ENCODE data around the gene VEZF1.

The VEZF1 gene

GRCh38 chr17:57972151-57972550 is 15.9 kb downstream of the VEZF1 start:
- WGBS, 2 experiments, result 88 to 89% methylated on average over 1 of the region's 1 CpG
- Histone ChIP-seq H3K27ac (ENCODE audit: insufficient read depth, low read depth, low read length, poor library complexity, severe bottlenecking) (no peak overlapping the region), H3K4me1 (ENCODE audit: control insufficient read depth, insufficient read depth, low read length) (no peaks in the 10 kb centered on the region), H3K9me3 (ENCODE audit: control insufficient read depth, low read length) (no peaks in the 10 kb centered on the region), H3K27me3 (ENCODE audit: control insufficient read depth, insufficient read depth, low read length, poor library complexity, severe bottlenecking) (no peaks in the 10 kb centered on the region), H3K36me3 (ENCODE audit: control insufficient read depth, insufficient read depth, low read length) (peaks cover 27% of the 10 kb centered on the region), H3K4me3 (ENCODE audit: insufficient read depth, low read depth, low read length) (no peak overlapping the region)

GRCh38 chr17:57971572-57971971 is 16.5 kb downstream of the VEZF1 start:
- WGBS, 2 experiments, result 91 to 92% methylated on average over 10 of the region's 10 CpGs

GRCh38 chr17:57970710-57971109 is 17.3 kb downstream of the VEZF1 start:
- 72 to 74% methylated on average over 4 of the region's 4 CpGs for WGBS, 2 experiments
- Histone ChIP-seq H3K27ac (ENCODE audit: insufficient read depth, low read depth, low read length, poor library complexity, severe bottlenecking) (no peak overlapping the region), H3K27me3 (ENCODE audit: control insufficient read depth, insufficient read depth, low read length, poor library complexity, severe bottlenecking) (no peaks in the 10 kb centered on the region), H3K4me3 (ENCODE audit: insufficient read depth, low read depth, low read length) (no peak overlapping the region), H3K36me3 (ENCODE audit: control insufficient read depth, insufficient read depth, low read length) (peaks cover 14% of the 10 kb centered on the region), H3K9me3 (ENCODE audit: control insufficient read depth, low read length) (no peaks in the 10 kb centered on the region), H3K4me1 (ENCODE audit: control insufficient read depth, insufficient read depth, low read length) (no peaks in the 10 kb centered on the region)

More at GRCh38 chr17:57971572-57971971, 16.5 kb downstream of the VEZF1 start:
- no peak overlapping the region for H3K4me3 ChIP-seq (ENCODE audit: insufficient read depth, low read depth, low read length)
- H3K9me3 ChIP-seq (ENCODE audit: control insufficient read depth, low read length), result no peaks in the 10 kb centered on the region
- H3K36me3 ChIP-seq (ENCODE audit: control insufficient read depth, insufficient read depth, low read length), result peaks cover 21% of the 10 kb centered on the region
- H3K4me1 ChIP-seq (ENCODE audit: control insufficient read depth, insufficient read depth, low read length), result no peaks in the 10 kb centered on the region
- no peaks in the 10 kb centered on the region for H3K27me3 ChIP-seq (ENCODE audit: control insufficient read depth, insufficient read depth, low read length, poor library complexity, severe bottlenecking)
- H3K27ac ChIP-seq (ENCODE audit: insufficient read depth, low read depth, low read length, poor library complexity, severe bottlenecking), result no peak overlapping the region

GRCh38 chr17:57968456-57968855 is 19.6 kb downstream of the VEZF1 start:
- Histone ChIP-seq H3K27ac (ENCODE audit: insufficient read depth, low read depth, low read length, poor library complexity, severe bottlenecking) (no peak overlapping the region), H3K36me3 (ENCODE audit: control insufficient read depth, insufficient read depth, low read length) (no peaks in the 10 kb centered on the region), H3K4me3 (ENCODE audit: insufficient read depth, low read depth, low read length) (no peak overlapping the region), H3K27me3 (ENCODE audit: control insufficient read depth, insufficient read depth, low read length, poor library complexity, severe bottlenecking) (no peaks in the 10 kb centered on the region), H3K9me3 (ENCODE audit: control insufficient read depth, low read length) (no peaks in the 10 kb centered on the region), H3K4me1 (ENCODE audit: control insufficient read depth, insufficient read depth, low read length) (no peaks in the 10 kb centered on the region)
- WGBS, 2 experiments, result 75 to 86% methylated on average over 1 of the region's 1 CpG

GRCh38 chr17:57966875-57967274 is 21.2 kb downstream of the VEZF1 start:
- no peaks in the 10 kb centered on the region for H3K27me3 ChIP-seq (ENCODE audit: control insufficient read depth, insufficient read depth, low read length, poor library complexity, severe bottlenecking)
- H3K4me3 ChIP-seq (ENCODE audit: insufficient read depth, low read depth, low read length), result no peak overlapping the region
- no peaks in the 10 kb centered on the region for H3K36me3 ChIP-seq (ENCODE audit: control insufficient read depth, insufficient read depth, low read length)
- H3K27ac ChIP-seq (ENCODE audit: insufficient read depth, low read depth, low read length, poor library complexity, severe bottlenecking), result no peak overlapping the region
- 88 to 90% methylated on average over 5 of the region's 5 CpGs for WGBS, 2 experiments
- H3K9me3 ChIP-seq (ENCODE audit: control insufficient read depth, low read length), result no peaks in the 10 kb centered on the region
- no peaks in the 10 kb centered on the region for H3K4me1 ChIP-seq (ENCODE audit: control insufficient read depth, insufficient read depth, low read length)

- H3K4me3 ChIP-seq (ENCODE audit: insufficient read depth, low read depth, low read length), result no peak overlapping the region
- H3K27me3 ChIP-seq (ENCODE audit: control insufficient read depth, insufficient read depth, low read length, poor library complexity, severe bottlenecking), result no peaks in the 10 kb centered on the region
- no peaks in the 10 kb centered on the region for H3K4me1 ChIP-seq (ENCODE audit: control insufficient read depth, insufficient read depth, low read length)
- no peaks in the 10 kb centered on the region for H3K36me3 ChIP-seq (ENCODE audit: control insufficient read depth, insufficient read depth, low read length)
- WGBS, 2 experiments, result 95% methylated on average over 5 of the region's 5 CpGs
- no peak overlapping the region for H3K27ac ChIP-seq (ENCODE audit: insufficient read depth, low read depth, low read length, poor library complexity, severe bottlenecking)
- H3K9me3 ChIP-seq (ENCODE audit: control insufficient read depth, low read length), result no peaks in the 10 kb centered on the region
Observed at GRCh38 chr17:57966246-57966645, 21.8 kb downstream of the VEZF1 start.

- Histone ChIP-seq H3K4me3 (ENCODE audit: insufficient read depth, low read depth, low read length) (no peak overlapping the region), H3K36me3 (ENCODE audit: control insufficient read depth, insufficient read depth, low read length) (no peaks in the 10 kb centered on the region), H3K27me3 (ENCODE audit: control insufficient read depth, insufficient read depth, low read length, poor library complexity, severe bottlenecking) (no peaks in the 10 kb centered on the region), H3K9me3 (ENCODE audit: control insufficient read depth, low read length) (no peaks in the 10 kb centered on the region), H3K4me1 (ENCODE audit: control insufficient read depth, insufficient read depth, low read length) (no peaks in the 10 kb centered on the region), H3K27ac (ENCODE audit: insufficient read depth, low read depth, low read length, poor library complexity, severe bottlenecking) (no peak overlapping the region)
- 89 to 91% methylated on average over 26 of the region's 26 CpGs for WGBS, 2 experiments
Observed at GRCh38 chr17:57965521-57966160, 22.4 kb downstream of the VEZF1 start.

GRCh38 chr17:57963149-57963511 is 24.9 kb downstream of the VEZF1 start:
- Histone ChIP-seq H3K27me3 (ENCODE audit: control insufficient read depth, insufficient read depth, low read length, poor library complexity, severe bottlenecking) (no peaks in the 10 kb centered on the region), H3K4me1 (ENCODE audit: control insufficient read depth, insufficient read depth, low read length) (no peaks in the 10 kb centered on the region), H3K36me3 (ENCODE audit: control insufficient read depth, insufficient read depth, low read length) (no peaks in the 10 kb centered on the region), H3K4me3 (ENCODE audit: insufficient read depth, low read depth, low read length) (no peak overlapping the region), H3K9me3 (ENCODE audit: control insufficient read depth, low read length) (no peaks in the 10 kb centered on the region), H3K27ac (ENCODE audit: insufficient read depth, low read depth, low read length, poor library complexity, severe bottlenecking) (no peak overlapping the region)
- WGBS, 2 experiments, result 89 to 92% methylated on average over 6 of the region's 6 CpGs

GRCh38 chr17:57962279-57963148 is 25.5 kb downstream of the VEZF1 start:
- Histone ChIP-seq H3K4me1 (ENCODE audit: control insufficient read depth, insufficient read depth, low read length) (peaks cover 4% of the 10 kb centered on the region), H3K27me3 (ENCODE audit: control insufficient read depth, insufficient read depth, low read length, poor library complexity, severe bottlenecking) (peaks cover 5% of the 10 kb centered on the region), H3K27ac (ENCODE audit: insufficient read depth, low read depth, low read length, poor library complexity, severe bottlenecking) (no peak overlapping the region), H3K4me3 (ENCODE audit: insufficient read depth, low read depth, low read length) (no peak overlapping the region), H3K36me3 (ENCODE audit: control insufficient read depth, insufficient read depth, low read length) (no peaks in the 10 kb centered on the region), H3K9me3 (ENCODE audit: control insufficient read depth, low read length) (no peaks in the 10 kb centered on the region)
- WGBS, 2 experiments, result 86 to 87% methylated on average over 8 of the region's 8 CpGs

GRCh38 chr17:57959929-57960328 is 28.1 kb downstream of the VEZF1 start:
- Histone ChIP-seq H3K9me3 (ENCODE audit: control insufficient read depth, low read length) (no peaks in the 10 kb centered on the region), H3K36me3 (ENCODE audit: control insufficient read depth, insufficient read depth, low read length) (no peaks in the 10 kb centered on the region), H3K27me3 (ENCODE audit: control insufficient read depth, insufficient read depth, low read length, poor library complexity, severe bottlenecking) (peaks cover 28% of the 10 kb centered on the region), H3K4me1 (ENCODE audit: control insufficient read depth, insufficient read depth, low read length) (peaks cover 8% of the 10 kb centered on the region), H3K27ac (ENCODE audit: insufficient read depth, low read depth, low read length, poor library complexity, severe bottlenecking) (no peak overlapping the region), H3K4me3 (ENCODE audit: insufficient read depth, low read depth, low read length) (no peak overlapping the region)
- 85 to 92% methylated on average over 6 of the region's 6 CpGs for WGBS, 2 experiments
